Measurements from ENCODE around the gene S100A9.
"Not testable (repeated sequence)": the region's sequence is repeated elsewhere in the genome, so short reads cannot be mapped to it uniquely, and the experiment has no call there.

S100A9 gene

DNA sequence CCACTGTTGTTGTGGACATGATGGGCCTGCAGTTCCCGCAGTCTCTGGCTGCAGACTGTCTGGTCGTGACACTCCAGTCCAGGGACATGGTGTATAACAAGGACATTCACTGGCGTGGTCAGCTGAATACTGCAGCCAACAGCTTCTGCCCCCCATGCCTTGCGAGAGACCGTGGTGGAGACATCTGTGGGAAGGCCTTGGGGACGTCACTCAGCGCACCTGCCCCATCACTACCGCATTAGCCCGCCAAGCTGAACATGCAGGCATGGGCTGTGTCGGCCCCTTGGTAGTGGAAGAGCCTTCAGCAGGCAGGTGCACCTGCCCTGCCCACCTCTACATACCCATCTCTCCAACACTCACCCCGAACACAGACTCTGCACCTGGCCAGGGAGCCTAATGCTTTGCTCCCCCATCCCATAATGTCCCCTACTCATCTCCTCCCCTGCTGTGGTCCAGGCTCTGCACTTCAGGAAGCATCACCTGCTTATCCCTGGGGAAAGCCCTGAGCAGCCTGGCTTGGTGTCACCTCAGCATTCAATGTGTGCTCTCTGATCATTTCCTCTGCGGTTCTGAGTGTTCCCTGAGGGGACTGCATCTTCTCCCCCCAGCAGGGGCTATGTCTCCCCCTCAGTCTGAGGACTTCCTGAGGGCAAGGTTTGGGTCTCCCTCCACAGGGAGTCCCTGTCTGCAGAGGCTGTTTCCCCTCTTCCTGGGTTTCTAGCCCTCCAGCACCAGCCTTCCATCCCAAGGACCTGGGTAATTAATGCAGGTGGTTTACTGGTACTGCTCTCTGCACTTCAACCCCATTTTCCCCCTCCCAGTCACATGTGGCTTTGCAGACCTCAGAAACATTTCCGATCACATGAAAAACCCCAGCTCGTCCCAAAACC is 12.2 kb upstream of the S100A9 start:
- no peak for DNase-seq (ENCODE audit: low read depth in 2 of 2)

DNA sequence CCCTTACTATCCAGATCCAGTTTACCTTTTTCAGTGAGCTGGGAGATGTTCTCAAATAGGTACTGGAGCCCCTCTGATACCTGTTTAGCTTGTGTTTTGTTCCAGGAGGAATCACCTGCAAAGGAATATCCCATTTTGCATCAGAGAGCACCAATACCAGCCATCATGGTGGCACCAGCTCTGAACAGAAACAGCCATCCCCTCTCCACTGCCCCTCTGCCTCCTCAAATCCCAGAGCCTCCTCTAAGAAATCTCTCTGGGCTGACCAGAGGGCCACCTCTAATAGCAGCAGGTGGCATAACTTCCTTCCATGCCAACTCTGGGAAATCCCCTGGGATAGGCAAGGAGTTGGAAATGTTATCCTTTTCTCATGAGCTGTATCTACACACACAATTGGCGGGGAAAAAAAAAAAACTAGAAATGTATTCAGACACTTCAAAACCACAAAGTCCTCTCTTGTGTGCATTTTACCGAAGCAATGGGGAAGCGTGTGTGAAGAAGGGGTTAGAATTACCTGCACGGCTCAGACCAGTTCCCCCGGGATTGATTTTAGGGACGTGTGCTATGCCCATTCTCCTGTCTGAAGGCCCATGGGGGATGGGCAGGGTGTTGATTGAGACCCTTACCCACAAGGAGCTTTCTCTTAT is 11.5 kb upstream of the S100A9 start:
- DNase-seq (ENCODE audit: low read depth in 2 of 2), result no peak

DNA sequence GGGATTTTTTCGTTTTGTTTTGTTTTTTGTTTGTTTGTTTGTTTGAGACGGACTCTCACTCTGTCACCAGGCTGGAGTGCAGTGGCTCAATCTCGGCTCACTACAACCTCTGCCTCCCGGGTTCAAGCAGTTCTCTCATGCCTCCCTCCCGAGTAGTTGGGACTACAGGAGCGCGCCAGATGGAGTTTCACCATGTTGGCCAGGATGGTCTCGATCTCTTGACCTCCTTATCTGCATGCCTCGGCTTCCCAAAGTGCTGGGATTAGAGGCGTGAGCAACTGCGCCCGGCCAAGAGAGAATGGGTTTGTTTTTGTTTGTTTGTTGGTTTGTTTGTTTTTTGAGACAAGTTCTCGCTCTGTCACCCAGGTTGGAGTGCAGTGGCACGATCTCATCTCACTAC is 10.6 kb upstream of the S100A9 start:
- DNase-seq (ENCODE audit: low read depth in 2 of 2), result not testable (repeated sequence)

DNA sequence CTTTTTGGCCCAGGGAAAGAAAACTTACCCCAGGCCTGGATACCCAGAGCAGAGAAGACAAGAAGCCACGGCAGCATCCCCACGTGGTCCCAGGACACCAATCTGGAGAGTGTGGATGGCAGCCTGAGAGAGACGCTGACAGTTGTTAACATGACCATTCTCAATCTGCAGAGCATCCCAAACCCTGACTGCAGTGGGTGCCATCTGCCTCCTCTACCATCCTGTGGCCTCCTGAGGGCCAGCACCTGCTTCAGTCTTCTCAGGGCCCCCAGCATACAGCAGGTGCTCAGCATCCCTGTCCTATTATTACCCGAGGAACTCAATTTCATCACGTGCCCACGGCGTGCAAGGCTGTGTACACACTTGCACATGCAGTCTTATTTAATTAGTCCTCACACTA is 9.8 kb upstream of the S100A9 start:
- no peak for DNase-seq (ENCODE audit: low read depth in 2 of 2)

DNA sequence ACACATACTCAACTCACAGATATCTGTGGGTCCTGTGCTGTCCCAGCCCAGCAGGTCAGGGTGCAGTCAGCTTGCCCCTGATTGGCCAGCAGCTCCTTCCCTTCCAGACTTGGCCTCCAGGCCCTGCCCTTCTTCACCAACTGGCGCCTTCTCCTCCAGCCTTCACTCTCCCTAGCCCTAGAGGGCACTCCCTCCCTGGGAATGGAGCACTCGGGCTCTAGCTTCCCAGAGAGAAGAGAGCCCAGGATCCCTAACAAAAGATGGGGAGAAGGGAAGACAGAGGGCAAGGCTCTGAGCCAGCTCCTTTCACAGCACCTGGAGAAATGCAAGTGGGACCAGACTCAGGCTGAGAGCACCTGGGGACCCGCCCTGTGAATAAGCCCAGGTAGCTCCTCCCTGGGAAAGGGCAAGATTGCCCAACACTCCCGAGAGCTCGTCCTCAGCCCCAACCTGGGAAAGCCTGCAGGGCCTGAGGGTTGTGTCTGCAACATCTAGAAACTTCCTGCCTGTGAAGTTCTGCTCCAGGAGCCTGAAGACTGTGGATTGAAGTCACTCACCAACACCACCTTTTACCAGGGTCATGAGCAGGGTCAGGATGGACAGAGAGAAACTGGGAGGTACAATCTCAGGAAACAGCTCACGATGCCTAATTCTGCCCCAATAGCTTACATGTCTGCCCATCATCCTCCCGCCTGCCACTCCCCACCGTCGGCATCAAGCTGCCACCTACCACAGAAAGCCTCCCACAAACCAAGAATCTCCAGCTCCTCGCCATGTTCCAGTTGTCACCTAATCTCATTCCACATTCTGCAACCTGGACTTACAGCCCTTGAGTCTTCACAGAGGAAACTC is 8.9 kb upstream of the S100A9 start, which contains the start of gene PGLYRP4:
Gene PGLYRP4, minus strand, starts transcription at position 331 of the 852 bp plus-strand sequence. CDS start 909 bp downstream, outside the sequence.
- no peak for DNase-seq (ENCODE audit: low read depth in 2 of 2)

DNA sequence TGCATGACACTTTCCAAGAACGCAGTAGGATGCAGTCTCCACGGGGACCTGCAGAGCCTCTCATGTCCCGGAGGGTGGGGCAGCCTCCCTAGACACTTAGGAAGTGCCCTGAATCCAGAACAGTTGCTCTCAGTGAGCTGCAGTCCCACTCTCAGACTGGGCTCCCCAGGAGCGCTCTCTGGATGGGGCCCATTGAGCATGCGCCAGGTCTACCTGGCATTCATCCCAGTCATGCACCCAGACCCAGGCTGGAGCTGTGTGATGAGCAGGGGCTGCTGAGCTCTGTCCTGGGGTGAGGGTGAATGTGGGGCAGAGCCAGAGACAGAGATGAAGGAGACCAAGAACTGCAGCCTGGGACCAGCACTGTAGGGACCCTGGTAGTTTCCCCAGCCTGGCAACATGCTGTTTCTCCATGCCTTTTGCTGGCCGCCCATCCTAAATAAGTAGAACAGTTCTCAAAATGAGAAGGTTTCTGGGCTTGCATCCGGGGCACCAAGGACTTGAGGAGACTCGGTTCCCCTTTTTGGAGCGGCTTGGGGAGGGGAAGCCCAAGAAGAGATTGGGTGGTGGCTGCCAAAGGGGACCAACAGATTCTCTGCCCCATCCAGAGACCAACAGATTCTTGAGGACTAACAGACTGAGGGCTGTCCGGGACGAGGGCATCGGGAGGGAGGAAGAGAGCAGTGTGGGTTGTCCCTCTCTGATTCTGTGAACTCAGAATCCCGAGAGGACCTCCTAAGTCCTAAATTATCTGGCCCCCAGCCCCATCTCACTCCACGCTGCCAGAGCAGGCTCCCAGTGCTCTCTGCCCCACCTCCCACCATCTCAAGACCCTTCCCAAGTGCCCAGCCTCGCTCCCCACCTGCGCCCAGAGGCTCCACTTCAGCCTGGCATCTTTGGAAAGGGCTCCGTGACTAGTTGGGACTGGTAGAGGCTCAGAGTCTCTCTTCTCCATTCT is 8.0 kb upstream of the S100A9 start:
- no peak for DNase-seq (ENCODE audit: low read depth in 2 of 2)

DNA sequence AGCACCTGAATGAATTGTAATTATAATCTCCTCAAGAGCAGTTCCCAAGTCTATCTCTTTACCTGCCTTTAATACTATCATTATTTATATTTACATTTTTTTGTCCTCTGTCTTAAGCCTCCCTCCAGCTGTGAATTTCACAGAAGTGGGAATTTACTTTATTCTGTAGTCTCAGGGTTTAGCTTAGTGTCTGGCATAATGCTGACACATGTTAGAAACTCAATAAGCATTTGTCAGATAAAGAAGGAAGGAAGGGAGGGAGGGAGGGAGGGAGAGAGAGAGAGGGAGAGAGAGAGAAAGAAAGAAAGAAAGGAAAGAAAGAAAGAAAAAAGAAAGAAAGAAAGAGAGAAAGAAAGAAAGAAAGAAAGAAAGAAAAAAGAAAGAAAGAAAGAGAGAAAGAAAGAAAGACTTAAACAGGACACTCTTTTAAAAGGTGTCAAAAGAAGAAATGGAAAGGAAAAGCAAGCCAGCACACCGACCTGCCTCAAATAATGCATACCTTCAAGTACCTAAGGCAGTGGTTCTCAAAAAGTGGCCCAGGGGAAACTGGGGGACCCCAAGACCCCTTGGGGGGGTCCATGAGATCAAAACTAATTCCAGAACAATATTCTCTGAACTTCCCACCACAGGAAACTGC is 7.2 kb upstream of the S100A9 start:
- no peak for DNase-seq (ENCODE audit: low read depth in 2 of 2)

DNA sequence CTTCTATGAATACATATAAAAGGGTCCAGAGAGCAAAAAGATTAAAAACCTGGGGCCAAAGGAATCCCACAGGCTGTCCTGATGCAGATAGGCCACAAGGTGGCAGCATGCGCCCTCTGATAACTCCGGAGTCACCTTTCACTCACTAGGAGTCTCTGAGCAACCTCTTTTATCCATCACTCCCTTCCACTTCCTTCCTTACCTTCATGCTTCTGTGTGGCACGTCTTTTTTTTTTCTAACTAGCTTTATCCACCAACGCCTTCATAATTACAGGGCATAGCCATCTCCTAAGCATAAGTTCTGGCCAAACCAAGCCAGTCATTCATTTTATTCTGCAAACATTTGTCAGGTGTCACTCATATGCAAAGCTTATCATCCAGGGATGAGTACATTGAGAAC is 5.1 kb upstream of the S100A9 start:
- DNase-seq (ENCODE audit: low read depth in 2 of 2), result peak; percentile 43 to 48

DNA sequence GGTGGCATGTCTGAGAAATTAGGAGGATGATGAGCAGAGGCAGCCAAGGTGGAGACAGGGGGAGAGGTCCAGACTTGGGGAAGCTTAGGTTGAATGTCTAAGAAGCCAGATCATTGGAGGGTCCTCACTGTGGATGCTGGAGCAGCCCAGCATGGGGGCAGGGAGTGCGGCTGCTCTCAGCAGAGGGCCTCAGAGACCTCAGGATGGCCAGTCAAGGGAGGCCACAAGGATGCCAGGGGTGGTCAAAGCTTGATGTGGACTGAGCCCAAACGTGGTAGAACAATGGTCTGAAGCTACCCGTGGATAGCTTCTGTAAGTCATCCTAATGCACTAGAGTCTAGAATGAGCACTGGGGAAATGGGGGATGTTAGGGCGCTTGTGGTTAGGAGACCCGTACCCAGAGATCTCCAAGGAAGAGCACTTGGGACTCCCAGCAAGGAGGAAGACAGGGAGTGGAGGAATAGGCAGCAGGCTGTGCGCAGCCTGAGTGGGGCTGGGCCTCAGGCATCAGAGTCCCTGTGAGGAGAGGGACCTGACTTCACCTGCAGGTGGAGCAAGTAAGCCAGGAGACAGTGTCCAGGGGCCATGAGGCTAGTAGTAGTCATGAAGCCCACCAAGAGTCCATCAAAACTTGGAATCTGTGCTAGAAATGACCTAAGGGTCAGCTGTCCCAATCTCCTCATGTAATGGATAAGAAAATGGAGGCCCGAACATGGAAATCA is 4.3 kb upstream of the S100A9 start:
- no peak for DNase-seq (ENCODE audit: low read depth in 2 of 2)

DNA sequence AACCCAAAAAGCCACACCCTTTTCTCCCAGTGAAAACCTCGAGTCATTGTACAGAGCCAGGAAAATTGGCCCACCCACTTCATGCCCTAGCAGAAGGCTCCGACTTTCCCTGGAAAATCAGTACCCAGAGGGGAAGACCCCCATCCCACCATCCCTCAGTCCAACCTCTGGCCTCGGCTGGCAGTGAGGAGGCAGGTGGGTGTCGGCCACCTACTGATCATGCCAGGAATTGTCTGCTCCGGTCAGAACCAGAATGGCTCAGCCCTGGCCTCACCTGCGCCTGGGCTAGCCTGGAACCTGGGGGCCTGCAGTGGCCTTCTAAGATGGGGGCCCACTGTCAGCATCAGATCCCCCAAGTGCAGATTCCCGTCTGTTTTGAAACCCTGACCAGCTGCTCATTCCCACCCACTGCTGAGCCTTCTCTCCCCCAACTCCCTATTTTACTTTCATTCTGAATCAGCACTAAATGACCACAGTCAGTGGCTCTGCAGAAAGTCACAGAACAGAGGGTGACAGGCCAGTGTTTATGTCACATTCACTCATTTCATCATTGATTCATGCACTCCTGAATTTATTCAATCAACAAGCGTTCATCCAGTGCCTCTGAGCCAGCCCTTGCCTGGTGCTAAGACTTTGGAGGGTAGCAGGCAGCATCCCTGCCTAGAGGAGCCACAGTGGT is 3.0 kb upstream of the S100A9 start:
- no peak for DNase-seq (ENCODE audit: low read depth in 2 of 2)

DNA sequence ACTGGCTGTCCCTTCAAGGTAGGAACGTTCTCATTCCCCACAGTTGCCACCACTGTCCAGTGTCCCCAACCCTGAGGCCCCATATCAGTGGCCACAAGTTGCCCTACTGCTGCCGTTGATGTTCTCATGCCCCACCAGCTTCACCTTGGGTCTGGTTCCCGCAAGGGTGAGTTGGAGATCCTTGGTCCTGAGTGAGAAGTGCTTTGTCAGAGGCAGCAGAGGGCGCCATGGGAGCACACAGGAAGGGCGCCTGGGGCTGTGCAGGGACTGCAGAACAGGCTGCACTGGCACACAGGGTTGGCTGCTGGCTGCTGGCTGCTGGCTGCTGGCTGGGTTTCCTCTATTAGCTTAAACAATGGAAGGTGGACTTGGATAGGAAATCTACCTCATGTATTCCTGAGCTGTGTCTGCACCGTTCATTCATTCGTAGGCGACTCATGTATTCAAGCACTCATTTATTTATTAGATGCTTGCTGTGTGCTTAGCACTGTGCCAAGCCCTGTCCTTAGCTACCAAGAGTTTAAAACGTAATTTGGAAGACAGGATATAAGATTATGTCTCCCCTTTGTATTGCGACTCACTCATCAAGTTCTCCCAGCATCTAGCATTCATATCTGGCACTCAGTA is 2.1 kb upstream of the S100A9 start:
- DNase-seq (ENCODE audit: low read depth in 2 of 2), result peak; percentile 29 to 32

DNA sequence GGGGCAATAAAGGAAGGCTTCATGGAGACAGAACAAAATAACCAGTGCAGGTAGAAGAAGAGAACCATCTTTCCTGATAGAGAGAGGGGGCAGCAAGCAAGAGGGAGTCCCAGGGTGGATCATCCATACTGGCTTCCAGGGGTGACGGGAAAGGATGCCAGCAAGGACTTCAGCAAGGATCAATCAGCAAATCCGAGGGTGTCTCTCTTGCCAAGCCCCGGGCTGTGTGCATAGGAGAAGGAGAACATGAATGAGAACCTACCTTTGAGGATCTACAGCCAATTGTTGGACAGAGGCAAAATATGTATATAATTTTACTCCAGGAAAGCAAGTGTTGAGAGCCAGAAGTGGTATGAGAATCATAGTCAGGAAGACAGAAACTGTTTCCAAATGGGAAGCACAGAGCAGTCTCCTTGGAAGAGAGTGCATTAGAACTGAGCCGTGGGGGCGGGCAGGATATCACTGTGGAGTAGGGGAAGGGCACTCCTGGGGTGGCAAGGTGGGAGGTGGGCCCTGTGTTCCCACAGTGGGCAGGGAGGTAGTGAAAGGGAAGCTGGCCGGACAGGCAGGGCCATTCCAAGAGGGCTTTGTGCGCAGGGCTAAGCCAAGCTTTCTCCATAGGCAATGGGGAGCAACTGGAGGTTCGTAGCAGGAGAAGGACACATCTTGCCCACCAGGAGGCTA is 1.1 kb upstream of the S100A9 start:
- no peak for DNase-seq (ENCODE audit: low read depth in 2 of 2)

DNA sequence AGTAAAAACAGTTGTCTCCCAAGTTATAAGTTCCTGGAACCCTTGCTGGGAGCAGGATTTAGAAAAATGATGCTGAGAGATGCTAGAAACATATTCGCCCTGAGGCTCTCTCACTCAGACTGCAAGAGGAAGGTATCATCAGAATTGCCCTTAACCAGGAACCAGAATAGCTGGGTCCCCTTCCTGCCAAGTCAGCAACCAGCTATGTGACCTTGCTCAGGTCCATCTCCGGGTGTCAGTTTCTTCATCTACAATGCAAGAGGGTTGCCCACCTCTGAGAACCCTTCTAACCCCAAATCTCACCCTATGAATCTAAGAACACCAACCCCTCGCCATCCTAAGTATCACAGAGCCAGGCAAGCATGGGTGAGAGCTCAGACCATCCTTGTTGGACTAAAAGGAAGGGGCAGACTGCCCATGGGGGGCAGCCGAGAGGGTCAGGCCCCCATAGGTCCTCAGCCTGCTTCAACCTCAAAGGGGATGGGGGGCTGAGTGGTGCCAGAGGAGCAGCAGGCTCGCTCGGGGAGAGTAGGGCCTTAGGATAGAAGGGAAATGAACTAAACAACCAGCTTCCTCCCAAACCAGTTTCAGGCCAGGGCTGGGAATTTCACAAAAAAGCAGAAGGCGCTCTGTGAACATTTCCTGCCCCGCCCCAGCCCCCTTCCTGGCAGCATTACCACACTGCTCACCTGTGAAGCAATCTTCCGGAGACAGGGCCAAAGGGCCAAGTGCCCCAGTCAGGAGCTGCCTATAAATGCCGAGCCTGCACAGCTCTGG is 390 bp upstream of the S100A9 start:
- DNase-seq (ENCODE audit: low read depth in 2 of 2), result no peak

DNA sequence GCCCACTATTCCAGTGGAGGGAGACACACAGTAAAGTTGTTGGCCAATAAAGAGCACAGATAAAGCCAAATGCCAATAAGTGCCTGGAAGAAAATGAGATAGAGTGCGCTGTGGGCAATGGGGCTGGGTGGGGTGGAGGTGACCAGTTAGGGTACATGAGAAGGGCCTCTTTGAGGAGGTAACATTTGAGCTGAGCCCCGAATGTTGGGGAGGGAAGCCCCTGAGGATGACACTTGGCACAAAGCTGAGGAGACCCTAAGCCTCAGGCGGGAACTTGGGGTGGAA is 979 bp downstream of the S100A9 start:
- DNase-seq (ENCODE audit: low read depth in 2 of 2), result no peak

DNA sequence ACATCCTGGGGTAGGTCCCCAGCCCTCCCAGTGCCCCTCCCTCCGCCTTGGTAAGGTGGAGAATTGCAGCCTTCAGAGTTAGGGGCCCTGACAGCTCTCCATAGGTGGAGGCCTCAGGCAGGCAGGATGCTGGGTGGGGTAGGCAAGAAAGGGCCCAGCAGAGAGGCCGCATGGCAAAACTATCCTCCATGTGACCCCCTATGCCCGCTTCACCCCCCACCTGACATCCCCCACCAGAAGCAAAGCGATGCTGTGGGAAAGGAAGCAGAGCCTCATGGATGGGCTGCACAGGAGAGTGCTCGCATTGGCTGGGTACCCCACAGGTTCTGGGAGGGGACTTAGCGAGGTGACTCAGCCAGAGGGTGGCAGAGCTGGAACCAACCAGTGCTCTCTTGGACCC is 1.6 kb downstream of the S100A9 start:
- no peak for DNase-seq (ENCODE audit: low read depth in 2 of 2)

DNA sequence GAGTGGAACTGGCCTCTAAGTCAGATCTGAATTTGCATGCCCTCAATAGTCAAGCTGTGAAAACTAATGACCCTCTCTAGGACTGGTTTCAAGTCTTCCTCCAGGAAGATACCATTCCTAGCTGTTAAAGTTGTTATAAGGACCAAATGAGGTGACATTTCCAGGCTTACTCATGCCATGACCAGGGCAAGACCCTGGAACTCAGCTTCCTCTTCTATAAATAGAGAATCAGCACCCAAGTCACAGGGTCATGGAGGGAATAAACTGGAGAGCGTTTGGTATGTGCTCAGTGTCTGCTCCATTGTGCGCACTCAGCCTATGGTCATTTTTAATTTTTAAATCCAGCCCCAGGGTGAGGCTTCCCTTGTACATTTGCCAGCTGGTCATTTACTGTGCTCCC is 2.5 kb downstream of the S100A9 start:
- no peak for DNase-seq (ENCODE audit: low read depth in 2 of 2)

DNA sequence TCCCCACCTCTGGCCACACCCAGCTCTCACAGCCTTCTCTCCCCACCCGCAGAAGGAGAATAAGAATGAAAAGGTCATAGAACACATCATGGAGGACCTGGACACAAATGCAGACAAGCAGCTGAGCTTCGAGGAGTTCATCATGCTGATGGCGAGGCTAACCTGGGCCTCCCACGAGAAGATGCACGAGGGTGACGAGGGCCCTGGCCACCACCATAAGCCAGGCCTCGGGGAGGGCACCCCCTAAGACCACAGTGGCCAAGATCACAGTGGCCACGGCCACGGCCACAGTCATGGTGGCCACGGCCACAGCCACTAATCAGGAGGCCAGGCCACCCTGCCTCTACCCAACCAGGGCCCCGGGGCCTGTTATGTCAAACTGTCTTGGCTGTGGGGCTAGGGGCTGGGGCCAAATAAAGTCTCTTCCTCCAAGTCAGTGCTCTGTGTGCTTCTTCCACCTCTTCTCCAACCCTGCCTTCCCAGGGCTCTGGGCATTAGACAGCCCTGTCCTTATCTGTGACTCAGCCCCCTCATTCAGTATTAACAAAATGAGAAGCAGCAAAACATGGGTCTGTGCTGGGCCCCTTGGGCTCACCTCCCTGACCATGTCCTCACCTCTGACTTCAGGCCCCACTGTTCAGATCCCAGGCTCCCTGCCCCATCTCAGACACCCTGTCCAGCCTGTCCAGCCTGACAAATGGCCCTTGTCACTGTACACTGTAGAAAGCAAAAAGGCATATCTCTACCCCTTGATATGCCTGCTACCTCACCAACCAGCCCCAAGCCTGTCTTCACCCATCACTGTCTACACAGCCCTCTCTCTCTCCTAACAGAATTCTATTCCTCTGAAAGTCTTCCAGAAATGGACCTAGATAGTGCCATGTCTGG is 3.2 kb downstream of the S100A9 start:
- no peak for DNase-seq (ENCODE audit: low read depth in 2 of 2)

Data from stimulated activated CD4-positive, alpha-beta T cell treated with anti-CD3 and anti-CD28 coated beads, Interleukin-15, amount 100 ng/mL, for 48 hours (primary cell).